ENCODE measurements around the gene JUNB. TPM values are rescaled to one million over a fixed set of nuclear protein-coding genes. Genes with fewer than 3 reads are reported as not detected.

The JUNB gene
- total and polyA plus RNA-seq, 2 of the 13 experiments (the other 11 are each of a cell fraction or from before 2014, with no cell fraction given) = 7.7 to 8.2 TPM

GRCh38 chr19:12792051-12792852 lies 966 bp downstream of the JUNB start (continued):
- TF ChIP-seq E2F2 (CRISPR knock-in tag; IDR thresholded peaks at IDR 0.05; ENCODE audit: borderline replicate concordance) (no peak), ZSCAN22 (CRISPR knock-in tag; IDR thresholded peaks at IDR 0.05) (no peak), ZNF326 (CRISPR knock-in tag; IDR thresholded peaks at IDR 0.05; ENCODE audit: borderline replicate concordance) (no peak), HMGXB3 (CRISPR knock-in tag; IDR thresholded peaks at IDR 0.05; ENCODE audit: borderline replicate concordance) (no peak; the same call in 1 of the 2 replicates), RBAK (CRISPR knock-in tag; IDR thresholded peaks at IDR 0.05) (no peak), KDM1A (CRISPR knock-in tag; IDR thresholded peaks at IDR 0.05) (no peak), KDM5B (CRISPR knock-in tag; IDR thresholded peaks at IDR 0.05; ENCODE audit: borderline replicate concordance) (peak; percentile 80), ATF6 (CRISPR knock-in tag; conservative IDR thresholded peaks at IDR 0.05) (no peak), ZNF564 (CRISPR knock-in tag; IDR thresholded peaks at IDR 0.05) (peak; percentile 41; the same call in 1 of the 2 replicates), ZHX2 (IDR thresholded peaks at IDR 0.05; ENCODE audit: low read depth) (no peak), ZHX2 (CRISPR knock-in tag; IDR thresholded peaks at IDR 0.05; ENCODE audit: borderline replicate concordance) (no peak; the same call in 1 of the 2 replicates), ZNF430 (CRISPR knock-in tag; IDR thresholded peaks at IDR 0.05) (peak; percentile 64; the same call in 1 of the 2 replicates), HMGA1 (CRISPR knock-in tag; conservative IDR thresholded peaks at IDR 0.05) (no peak)

All from HepG2 (cell line).